ENCODE results near the gene CYB561D2. TPM values are rescaled to one million over a fixed set of nuclear protein-coding genes. Genes with fewer than 3 reads are reported as not detected.

Gene CYB561D2
- total RNA-seq, 4 donors from 2014 or later: 13.9 to 22.0 (median 18.2) TPM

- no peak for TF ChIP-seq CTCF (IDR thresholded peaks at IDR 0.05; ENCODE audit: low read depth)
Observed at GRCh38 chr3:50321336-50322114, 29.1 kb upstream of the CYB561D2 start.

GRCh38 chr3:50322115-50322385 lies 28.6 kb upstream of the CYB561D2 start:
- TF ChIP-seq CTCF (IDR thresholded peaks at IDR 0.05; ENCODE audit: low read depth): no peak

GRCh38 chr3:50322386-50323091 lies 28.1 kb upstream of the CYB561D2 start, which contains the start of gene HYAL2:
Gene HYAL2 (minus strand): TSS chr3:50322745. CDS start chr3:50320489, 2,256 bp downstream.
- TF ChIP-seq CTCF (IDR thresholded peaks at IDR 0.05; ENCODE audit: low read depth): no peak

GRCh38 chr3:50323092-50323600 lies 27.5 kb upstream of the CYB561D2 start:
- no peak for TF ChIP-seq CTCF (IDR thresholded peaks at IDR 0.05; ENCODE audit: low read depth)

GRCh38 chr3:50323614-50324199 lies 27.0 kb upstream of the CYB561D2 start:
- TF ChIP-seq CTCF (IDR thresholded peaks at IDR 0.05; ENCODE audit: low read depth): no peak

GRCh38 chr3:50324351-50325112 lies 26.1 kb upstream of the CYB561D2 start:
- TF ChIP-seq CTCF (IDR thresholded peaks at IDR 0.05; ENCODE audit: low read depth): no peak

Data from subcutaneous adipose tissue (tissue), 4 donors.